K562 (cell line): Measurements from ENCODE around the gene EIF4G2. TPM values are rescaled to one million over a fixed set of nuclear protein-coding genes. Genes with fewer than 3 reads are reported as not detected.

Source experiments
- BMI1 ChIP-seq: fragments of 150-350 bp; IDR thresholded peaks from 2 replicates; pipeline ENCODE4 v1.6.1; 2014; ENCODE audit warnings: low read length
- CLOCK ChIP-seq: fragments of 250-450 bp; sonication (Bioruptor Pico); IDR thresholded peaks from 2 replicates; pipeline ENCODE4 v1.4.0; 2020; ENCODE audit warnings: mild to moderate bottlenecking, moderate library complexity, borderline replicate concordance
- CTCF ChIP-seq, 3 experiments: IDR thresholded peaks in 2 of 3; conservative IDR thresholded peaks in 1 of 3; 2 replicates each; pipeline ENCODE4 v1.5.1; 2011 to 2012; ENCODE audit warnings: low read length in 3 of 3, mild to moderate bottlenecking in 3 of 3, control low read depth in 2 of 3, improper control_type of control experiment in 1 of 3, inconsistent platforms in 1 of 3, low read depth in 1 of 3, mixed read lengths in 1 of 3, moderate library complexity in 1 of 3; ENCODE audit not compliant: insufficient read depth in 2 of 3
- ELF4 ChIP-seq: fragments of 450-650 bp; formaldehyde crosslinking; IDR thresholded peaks from 2 replicates; pipeline ENCODE4 v1.4.0; 2022; ENCODE audit warnings: missing genetic modification characterization
- HNRNPH1 ChIP-seq: fragments of 200-400 bp; formaldehyde crosslinking; optimal IDR thresholded peaks from 2 replicates; pipeline ENCODE3; 2017; ENCODE audit warnings: low read depth, mild to moderate bottlenecking, low read length, moderate library complexity
- TBL1XR1 ChIP-seq, 2 experiments: IDR thresholded peaks; 2 replicates each; pipeline ENCODE4 v1.6.1; 2012; ENCODE audit warnings: improper control_type of control experiment in 2 of 2, low read length in 2 of 2, mild to moderate bottlenecking in 1 of 2
- THAP12 ChIP-seq: fragments of 250-450 bp; sonication (Bioruptor Pico); IDR thresholded peaks from 2 replicates; pipeline ENCODE4 v1.9.0; 2021; ENCODE audit warnings: mild to moderate bottlenecking, inconsistent platforms
- ZNF444 ChIP-seq: fragments of 250-450 bp; sonication (Bioruptor Pico); IDR thresholded peaks from 2 replicates; pipeline ENCODE4 v1.4.0; 2020; ENCODE audit warnings: mild to moderate bottlenecking, moderate library complexity
- polyA plus RNA-seq, 8 experiments: library from polyadenylated mRNA; depleted of rRNA in 4 of 8; stranded (reverse) in 5 of 8; unstranded in 3 of 8; fragments of >200 nt; fragmentation: Nextera tagmentation in 2 of 8; fragmentation: Illumina TruSeq in 1 of 8; extraction: Ambion mirVana in 2 of 8; extraction: Trizol in 1 of 8; gene quantifications; 2 replicates each; pipeline versions ENCODE4 v1.2.1 to v1.2.3, GENCODE V29; 2011 to 2014; ENCODE audit warnings: inconsistent platforms in 1 of 8, missing spikeins in 1 of 8
- total RNA-seq, 7 experiments: library from RNA; depleted of rRNA in 6 of 7; stranded (reverse); fragments of >200 nt in 6 of 7; fragmentation: Illumina TruSeq in 2 of 7; extraction: Trizol in 2 of 7; gene quantifications; 2 replicates each; pipeline versions ENCODE4 v1.2.1 to v1.2.3, GENCODE V29; 2011 to 2021; ENCODE audit warnings: low replicate concordance in 1 of 7
- TF ChIP-seq, protein P1 (sequence below): fragments of 450-650 bp; IDR thresholded peaks from 2 replicates; pipeline ENCODE4 v1.6.1; 2018; ENCODE audit not compliant: partially characterized antibody
- TF ChIP-seq, protein P2 (sequence below), 2 experiments: fragments of 450-650 bp in 1 of 2; IDR thresholded peaks; 2 replicates each; pipeline ENCODE4 v1.6.1; 2011 to 2017; ENCODE audit warnings: low read depth in 2 of 2, antibody characterized with exemption in 1 of 2, borderline replicate concordance in 1 of 2, low read length in 1 of 2, mild to moderate bottlenecking in 1 of 2, mixed read lengths in 1 of 2; ENCODE audit not compliant: control insufficient read depth in 1 of 2

The EIF4G2 gene
- total and polyA plus RNA-seq, 9 of the 15 experiments (the other 6 are each of a cell fraction or from before 2014, with no cell fraction given): 206 to 790 (median 646) TPM

DNA sequence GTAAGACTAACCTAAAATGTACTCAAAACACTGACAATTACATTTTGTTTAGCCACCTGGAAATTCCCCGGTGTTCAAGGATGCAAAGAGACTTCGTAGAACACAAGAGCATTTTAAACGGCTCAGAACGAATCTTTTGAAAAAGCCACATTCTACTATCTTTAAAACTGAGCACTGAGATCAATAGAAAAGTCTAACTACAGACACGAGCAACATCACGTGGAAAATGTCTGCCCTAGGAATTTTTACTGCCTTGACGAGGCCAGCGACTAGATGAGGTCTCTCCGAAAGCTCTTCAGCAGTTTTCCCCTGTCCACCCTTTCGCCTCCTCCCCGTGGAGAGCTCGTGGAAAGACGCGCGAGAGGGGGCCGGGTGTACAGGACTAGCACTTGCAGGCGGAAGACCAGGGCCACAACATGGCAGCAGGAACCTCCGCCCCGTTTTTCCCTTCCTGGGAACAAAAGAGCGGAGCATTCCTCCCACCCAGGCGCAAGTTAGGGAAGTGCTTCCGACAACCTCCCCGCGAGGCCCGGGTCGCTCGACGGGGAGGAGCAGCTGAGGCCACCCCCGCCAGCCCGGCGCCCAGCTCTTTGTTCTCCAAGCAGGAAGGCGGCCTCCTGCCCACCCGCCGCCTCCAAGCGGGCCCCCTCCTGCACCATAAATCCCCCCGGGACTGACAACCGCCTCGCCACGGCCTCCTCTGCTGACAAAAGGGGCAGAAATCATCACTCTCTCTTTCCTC lies 1.1 kb downstream of the EIF4G2 start (continued):
- TF ChIP-seq CTCF (IDR thresholded peaks at IDR 0.05 in 2 of 3, conservative IDR thresholded peaks at IDR 0.05 in 1 of 3; ENCODE audit: insufficient read depth in 2 of 3, low read depth in 1 of 3, low read length in 3 of 3) (no peak), CLOCK (no peak), BMI1 (no peak), THAP12 (no peak), HNRNPH1 (no peak), ZNF444 (CRISPR knock-in tag) (no peak), ELF4 (CRISPR knock-in tag) (0 out of 2 replicates have a peak, but pooled peaks have one; percentile 13), TBL1XR1 (IDR thresholded peaks at IDR 0.05; ENCODE audit: low read length in 2 of 2) (0 out of 4 replicates have a peak, but pooled peaks of 1 of the 2 experiments have one; percentile 63)
- TF ChIP-seq, protein P1, sequence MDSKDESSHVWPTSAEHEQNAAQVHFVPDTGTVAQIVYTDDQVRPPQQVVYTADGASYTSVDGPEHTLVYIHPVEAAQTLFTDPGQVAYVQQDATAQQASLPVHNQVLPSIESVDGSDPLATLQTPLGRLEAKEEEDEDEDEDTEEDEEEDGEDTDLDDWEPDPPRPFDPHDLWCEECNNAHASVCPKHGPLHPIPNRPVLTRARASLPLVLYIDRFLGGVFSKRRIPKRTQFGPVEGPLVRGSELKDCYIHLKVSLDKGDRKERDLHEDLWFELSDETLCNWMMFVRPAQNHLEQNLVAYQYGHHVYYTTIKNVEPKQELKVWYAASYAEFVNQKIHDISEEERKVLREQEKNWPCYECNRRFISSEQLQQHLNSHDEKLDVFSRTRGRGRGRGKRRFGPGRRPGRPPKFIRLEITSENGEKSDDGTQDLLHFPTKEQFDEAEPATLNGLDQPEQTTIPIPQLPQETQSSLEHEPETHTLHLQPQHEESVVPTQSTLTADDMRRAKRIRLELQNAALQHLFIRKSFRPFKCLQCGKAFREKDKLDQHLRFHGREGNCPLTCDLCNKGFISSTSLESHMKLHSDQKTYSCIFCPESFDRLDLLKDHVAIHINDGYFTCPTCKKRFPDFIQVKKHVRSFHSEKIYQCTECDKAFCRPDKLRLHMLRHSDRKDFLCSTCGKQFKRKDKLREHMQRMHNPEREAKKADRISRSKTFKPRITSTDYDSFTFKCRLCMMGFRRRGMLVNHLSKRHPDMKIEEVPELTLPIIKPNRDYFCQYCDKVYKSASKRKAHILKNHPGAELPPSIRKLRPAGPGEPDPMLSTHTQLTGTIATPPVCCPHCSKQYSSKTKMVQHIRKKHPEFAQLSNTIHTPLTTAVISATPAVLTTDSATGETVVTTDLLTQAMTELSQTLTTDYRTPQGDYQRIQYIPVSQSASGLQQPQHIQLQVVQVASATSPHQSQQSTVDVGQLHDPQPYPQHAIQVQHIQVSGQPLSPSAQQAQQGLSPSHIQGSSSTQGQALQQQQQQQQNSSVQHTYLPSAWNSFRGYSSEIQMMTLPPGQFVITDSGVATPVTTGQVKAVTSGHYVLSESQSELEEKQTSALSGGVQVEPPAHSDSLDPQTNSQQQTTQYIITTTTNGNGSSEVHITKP: no peak
- TF ChIP-seq, protein P2, sequence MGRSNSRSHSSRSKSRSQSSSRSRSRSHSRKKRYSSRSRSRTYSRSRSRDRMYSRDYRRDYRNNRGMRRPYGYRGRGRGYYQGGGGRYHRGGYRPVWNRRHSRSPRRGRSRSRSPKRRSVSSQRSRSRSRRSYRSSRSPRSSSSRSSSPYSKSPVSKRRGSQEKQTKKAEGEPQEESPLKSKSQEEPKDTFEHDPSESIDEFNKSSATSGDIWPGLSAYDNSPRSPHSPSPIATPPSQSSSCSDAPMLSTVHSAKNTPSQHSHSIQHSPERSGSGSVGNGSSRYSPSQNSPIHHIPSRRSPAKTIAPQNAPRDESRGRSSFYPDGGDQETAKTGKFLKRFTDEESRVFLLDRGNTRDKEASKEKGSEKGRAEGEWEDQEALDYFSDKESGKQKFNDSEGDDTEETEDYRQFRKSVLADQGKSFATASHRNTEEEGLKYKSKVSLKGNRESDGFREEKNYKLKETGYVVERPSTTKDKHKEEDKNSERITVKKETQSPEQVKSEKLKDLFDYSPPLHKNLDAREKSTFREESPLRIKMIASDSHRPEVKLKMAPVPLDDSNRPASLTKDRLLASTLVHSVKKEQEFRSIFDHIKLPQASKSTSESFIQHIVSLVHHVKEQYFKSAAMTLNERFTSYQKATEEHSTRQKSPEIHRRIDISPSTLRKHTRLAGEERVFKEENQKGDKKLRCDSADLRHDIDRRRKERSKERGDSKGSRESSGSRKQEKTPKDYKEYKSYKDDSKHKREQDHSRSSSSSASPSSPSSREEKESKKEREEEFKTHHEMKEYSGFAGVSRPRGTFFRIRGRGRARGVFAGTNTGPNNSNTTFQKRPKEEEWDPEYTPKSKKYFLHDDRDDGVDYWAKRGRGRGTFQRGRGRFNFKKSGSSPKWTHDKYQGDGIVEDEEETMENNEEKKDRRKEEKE (IDR thresholded peaks at IDR 0.05; ENCODE audit: borderline replicate concordance in 1 of 2, control insufficient read depth in 1 of 2, low read depth in 2 of 2, low read length in 1 of 2): no peak
